GM21360 (cell line): ENCODE measurements around the gene DDR1.

Experiments
- ATAC-seq: cut with Tn5 transposase; IDR thresholded peaks from one replicate; pipeline ENCODE4 v1.9.1; 2021; ENCODE audit warnings: mild to moderate bottlenecking, moderate library complexity; ENCODE audit not compliant: unreplicated experiment

The DDR1 gene

DNA sequence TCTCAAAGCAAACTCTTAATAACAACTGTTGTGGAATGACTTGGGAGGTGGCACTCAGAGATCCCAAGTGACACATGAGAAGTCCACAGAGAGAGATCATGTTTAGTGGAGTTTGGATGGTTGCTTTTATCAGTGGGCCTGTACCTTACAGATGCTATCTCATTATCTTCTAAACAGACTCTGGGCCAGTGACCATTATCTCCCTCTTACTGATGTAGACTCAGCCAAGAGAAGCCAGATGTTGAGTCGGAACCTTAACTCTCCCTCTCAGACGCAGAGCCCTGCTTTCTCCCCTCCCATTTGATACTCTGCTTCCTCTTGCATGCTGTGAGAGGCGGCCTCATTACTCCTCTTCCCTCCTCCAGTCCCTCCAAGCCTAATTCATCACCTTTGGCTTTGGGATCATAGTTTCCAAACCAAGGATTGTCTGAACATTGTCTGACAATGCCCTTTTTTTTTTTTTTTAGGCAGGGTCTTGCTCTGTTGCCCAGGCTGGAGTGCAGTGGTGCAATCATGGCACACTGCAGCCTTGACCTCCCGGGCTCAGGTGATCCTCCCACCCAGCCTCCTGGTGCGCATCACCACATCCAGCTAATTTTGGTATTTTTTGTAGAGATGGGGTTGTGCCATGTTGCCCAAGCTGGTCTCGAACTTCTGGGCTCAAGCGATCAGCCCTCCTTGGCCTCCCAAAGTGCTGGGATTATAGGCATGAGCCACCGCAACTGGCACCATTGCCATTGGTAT is 4.5 kb upstream of the DDR1 start:
- ATAC-seq, result no peak

DNA sequence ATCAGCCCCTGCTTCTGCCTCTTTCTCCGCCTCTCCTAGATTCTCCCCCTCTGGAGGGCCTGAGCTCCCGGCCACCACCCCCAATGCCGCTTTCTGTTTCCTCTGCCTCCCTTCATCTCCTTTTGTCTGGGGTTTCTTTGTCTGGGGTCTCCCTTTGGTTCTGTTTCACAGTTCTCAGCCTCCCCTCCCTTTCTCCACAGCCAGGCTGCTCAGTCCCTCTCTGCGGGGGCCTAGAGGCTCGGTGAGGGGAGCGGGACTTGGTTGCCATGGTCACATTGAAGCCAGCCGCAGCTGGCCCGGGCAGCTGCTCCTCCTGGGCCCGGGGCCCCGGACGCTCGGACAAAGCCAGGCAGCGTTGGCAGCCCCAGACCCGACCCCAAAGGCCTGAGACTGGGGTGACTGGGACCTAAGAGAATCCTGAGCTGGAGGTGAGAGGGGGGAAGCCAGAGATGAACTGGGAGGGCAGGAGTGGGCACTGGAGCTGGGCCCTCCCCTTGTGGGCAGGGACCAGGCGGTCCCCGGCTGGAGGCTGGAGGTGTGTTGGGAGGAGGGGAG is 3.5 kb upstream of the DDR1 start:
- no peak for ATAC-seq

GRCh38 chr6:30881392-30882203 is 2.7 kb upstream of the DDR1 start:
- no peak for ATAC-seq

DNA sequence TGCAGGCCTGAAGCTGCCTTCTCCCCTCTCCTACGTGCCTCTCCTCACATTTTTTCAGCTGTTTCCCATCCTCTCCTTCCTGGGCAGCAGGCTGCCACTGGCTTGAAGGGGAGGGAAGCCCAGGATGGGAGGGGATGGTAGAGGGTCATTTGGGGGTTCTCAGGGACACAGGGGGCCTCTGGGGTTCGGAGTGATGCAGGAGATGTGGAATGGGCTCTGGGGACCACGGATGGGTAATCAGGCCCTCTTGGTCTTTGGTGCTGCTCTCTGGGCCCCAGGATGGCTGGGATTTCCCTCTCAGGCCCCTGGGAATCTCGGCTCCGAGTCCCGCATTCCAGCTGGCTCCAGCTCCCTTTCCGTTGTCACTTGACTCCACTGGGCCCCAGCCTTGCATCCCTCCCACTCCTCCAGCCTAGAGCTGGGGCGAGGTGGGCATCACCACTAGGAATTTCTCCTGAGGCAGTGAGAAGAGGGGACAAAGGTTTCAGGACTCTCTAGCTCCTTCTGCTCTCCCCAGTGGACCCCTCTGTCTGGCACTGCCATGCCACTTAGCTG is 2.0 kb upstream of the DDR1 start:
- no peak for ATAC-seq

DNA sequence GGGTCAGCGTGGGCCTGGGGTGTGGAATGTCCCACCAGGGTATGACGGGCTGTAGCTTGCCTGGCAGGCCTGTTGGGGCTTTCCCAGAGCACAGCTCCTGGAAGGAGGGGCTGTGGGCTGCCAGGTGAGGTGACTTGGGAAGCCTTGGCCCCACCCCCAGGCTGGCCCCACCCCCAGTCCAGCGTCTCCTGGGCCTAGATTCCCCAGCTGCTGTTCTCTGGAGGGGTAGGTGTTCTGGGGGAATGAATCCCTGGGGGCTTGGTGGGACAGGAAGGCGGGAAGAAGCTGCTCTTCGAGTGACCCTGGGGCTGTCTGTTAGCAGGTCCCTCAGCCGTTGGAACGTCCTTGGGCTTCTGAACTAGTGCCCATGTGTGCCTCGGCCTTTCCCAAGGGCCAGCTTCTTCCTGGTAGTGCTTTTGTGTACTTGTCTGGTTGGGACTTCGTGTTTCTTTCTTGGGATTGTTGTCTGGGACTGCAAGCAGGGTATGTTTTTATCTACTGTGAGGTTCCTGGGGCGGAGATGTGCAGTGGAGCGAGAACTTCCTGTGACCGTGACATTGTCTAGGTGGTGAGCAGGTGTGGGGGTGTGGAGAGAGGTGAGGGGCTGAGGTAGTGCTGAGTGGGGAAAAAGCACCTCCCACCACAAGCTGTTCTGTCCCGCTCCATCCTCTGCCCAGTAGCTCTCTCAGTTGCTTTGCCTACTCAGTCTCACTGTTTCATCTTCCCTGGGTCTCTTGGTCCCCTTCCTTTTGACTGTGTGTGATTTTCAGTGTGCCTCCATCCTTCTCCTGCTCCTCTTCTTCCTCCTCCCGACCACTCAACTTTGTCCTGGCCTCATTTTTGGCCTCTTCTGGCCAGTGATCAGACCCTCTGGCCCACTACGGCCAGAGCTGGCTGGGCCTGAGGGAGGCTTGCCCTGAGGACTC is 1.3 kb upstream of the DDR1 start:
- ATAC-seq, result no peak

DNA sequence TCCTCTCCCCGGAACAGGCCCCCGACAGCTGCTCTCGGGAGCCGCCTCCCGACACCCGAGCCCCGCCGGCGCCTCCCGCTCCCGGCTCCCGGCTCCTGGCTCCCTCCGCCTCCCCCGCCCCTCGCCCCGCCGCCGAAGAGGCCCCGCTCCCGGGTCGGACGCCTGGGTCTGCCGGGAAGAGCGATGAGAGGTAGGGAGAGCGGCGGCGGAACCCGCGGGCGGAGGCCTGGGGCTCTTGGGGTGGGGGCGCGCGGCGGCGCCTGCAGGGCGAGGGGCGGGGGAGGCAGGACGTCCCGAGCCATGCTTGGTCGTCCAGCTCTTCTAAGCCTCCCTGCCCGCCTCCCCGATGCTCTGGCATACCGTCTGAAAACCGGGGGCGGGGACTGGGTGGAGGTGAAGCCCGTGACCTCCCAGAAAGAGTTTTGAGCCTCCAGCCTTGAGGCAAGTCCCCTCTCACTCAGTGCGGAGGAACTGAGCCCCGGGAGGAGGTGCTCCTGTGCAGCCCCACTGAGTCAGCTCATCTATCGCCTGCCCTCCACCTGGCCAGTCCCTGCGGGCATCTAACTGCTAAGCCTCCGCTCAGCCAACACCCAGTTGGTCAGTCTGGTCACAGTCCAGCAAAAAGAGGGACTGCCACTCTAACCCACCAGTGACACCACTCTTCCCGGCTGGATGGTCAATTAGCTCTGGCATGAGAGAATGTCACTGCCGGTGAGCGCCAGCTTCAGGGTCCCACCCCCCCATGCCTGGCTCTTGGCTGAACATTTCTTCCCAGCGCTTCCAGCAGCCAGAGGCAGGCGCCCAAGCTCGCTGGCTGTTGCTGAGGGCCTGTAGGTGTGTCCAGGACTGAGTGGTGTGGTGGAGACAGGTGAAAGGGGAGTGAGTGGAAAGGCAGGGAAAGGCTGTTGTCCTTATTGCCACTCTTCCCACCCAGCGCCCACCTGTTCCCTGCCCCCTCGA is 482 bp downstream of the DDR1 start:
- no peak for ATAC-seq

GRCh38 chr6:30885481-30885998 is 1.2 kb downstream of the DDR1 start:
- ATAC-seq, result no peak

- ATAC-seq, result no peak
Measured at GRCh38 chr6:30885999-30886896, 1.9 kb downstream of the DDR1 start.

GRCh38 chr6:30886897-30887255 is 2.6 kb downstream of the DDR1 start:
- ATAC-seq, result no peak

DNA sequence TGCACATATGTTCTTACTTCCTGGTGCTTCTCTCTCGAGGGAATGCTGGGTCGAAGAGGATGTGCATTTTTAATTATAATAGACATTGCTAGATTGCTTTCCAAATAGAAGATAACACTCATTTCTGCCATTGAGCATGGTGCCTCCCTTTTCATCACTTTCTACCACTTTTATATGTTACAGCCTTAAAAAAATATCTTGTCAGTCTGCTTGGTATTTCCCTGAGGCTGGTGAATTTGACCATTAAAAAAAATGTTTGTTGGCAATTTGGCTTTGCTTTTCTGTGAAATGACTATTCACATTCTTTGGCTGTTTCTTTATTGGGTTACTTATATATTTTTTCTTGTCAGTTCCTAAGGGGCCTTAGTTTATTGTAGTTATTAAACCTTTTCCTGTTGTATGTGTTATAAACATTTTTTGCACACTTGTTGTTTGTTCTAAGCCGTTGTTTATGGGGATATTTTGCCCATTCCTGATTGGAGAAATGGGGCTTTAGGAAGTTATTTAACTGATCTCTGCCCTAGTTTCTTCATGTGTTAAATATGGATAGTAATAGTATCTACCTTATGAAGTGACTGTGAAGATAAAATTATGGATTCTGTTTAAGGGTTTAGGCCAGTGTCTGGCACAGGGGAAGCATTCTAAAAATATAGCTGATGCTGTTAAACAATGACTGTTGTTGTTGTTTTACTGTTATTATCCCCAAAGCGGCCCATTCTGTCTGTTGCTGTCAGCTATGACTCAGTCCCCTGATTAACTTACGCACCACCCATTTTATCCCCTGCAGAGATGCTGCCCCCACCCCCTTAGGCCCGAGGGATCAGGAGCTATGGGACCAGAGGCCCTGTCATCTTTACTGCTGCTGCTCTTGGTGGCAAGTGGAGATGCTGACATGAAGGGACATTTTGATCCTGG is 3.8 kb downstream of the DDR1 start:
- ATAC-seq, result no peak

DNA sequence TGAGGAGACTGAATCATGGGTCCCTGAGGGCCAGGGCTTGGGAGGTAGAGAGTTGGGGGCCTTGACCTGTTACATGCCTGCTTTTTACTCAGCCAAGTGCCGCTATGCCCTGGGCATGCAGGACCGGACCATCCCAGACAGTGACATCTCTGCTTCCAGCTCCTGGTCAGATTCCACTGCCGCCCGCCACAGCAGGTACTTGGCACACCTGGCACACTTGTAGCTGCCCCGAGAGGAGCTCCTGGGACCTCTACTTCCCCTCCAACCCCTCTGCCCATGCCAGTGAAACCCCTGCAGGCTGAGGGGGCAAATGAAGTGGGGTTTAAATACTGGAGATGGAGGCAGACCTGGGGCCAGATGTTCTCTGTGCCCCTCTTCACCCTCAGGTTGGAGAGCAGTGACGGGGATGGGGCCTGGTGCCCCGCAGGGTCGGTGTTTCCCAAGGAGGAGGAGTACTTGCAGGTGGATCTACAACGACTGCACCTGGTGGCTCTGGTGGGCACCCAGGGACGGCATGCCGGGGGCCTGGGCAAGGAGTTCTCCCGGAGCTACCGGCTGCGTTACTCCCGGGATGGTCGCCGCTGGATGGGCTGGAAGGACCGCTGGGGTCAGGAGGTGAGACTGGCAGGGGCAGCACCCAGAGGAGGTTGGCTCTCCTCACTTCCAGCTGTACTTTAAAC is 4.6 kb downstream of the DDR1 start:
- no peak for ATAC-seq

GRCh38 chr6:30889496-30889885 is 5.2 kb downstream of the DDR1 start:
- no peak for ATAC-seq

DNA sequence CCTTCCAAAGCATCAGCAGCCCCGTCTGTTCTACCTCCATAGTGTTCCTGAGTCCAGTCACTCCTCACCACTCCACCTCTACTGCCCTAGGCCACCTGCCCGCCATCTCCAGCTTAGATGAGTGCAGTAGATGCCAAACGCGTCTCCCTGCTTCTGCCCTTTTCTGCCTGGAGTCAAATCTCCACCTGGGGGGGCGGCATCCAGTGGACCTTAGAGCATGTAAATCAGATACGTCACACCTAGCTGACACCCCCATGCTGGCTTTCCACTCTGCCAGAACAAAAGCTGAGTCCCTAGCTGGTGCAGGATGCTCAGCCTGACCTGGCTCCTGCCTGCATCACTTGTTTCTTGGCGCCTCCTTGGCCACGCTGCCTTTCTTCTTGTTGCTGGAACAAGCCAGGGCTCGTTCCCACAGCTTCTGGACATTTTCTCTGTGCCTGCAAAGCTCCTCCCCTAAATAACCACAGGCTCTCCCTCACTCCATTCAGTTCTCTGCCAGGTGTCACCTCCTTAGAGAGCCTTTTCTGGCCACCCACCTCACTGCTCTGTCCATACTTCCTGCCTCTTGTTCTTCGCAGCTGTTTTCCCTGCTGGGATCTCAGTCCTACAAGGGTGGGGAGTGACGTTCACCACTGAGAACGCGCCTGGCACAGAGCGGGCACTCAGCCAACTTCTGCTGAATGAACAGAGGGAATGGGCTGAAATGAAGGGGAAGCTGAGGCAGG is 5.8 kb downstream of the DDR1 start:
- ATAC-seq, result no peak

DNA sequence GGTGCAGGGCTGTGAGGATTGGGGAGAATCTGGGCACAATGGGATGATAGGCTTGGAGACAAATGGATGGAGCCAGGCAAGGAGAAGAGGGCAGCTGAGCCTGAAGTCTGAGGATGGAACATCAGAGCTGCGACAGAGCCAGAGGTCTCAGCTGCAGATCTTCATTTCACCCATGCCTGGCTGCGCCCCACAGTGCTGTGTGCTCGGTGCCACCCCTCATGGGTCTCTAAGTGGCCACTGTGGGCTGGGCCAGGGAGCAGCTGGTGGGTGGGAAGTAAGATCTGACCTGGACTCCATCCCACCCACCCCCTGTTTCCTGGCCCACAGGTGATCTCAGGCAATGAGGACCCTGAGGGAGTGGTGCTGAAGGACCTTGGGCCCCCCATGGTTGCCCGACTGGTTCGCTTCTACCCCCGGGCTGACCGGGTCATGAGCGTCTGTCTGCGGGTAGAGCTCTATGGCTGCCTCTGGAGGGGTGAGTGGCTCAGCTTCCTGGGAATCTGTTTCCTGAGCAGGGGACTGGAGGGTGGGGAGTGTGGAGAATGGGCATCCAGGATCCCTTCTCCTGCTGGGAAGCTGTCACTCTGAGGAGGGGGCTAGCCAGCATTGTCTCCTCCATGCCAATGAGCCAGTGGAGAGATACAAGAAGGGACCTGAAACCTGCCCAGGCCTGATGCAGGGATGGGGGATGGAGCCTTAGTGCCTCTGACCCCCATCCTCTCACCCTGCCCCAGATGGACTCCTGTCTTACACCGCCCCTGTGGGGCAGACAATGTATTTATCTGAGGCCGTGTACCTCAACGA is 6.5 kb downstream of the DDR1 start:
- no peak for ATAC-seq

DNA sequence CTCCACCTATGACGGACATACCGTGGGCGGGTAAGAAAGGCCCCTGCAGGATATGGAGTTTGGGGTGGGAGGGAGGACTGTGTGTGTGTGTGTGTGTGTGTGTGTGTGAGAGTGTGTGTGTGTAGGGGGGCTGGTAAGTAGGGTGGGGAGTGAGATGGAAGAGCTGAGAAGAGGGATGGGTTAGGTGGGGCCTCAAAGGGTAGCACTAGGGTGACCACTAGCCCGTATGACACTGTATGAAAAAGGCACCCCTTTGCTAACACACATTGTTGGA is 7.1 kb downstream of the DDR1 start:
- no peak for ATAC-seq
